HEK293 (cell line): ENCODE measurements around the gene RGS6.

Experiments
- CTCF ChIP-seq: fragments of 450-650 bp; formaldehyde crosslinking; IDR thresholded peaks from 2 replicates; pipeline ENCODE4 v1.5.1; 2016; ENCODE audit warnings: missing biosample characterization, missing genetic modification characterization
- KLF8 ChIP-seq: fragments of 450-650 bp; formaldehyde crosslinking; IDR thresholded peaks from 2 replicates; pipeline ENCODE4 v1.5.1; 2016; ENCODE audit warnings: missing biosample characterization, missing genetic modification characterization
- MZF1 ChIP-seq: fragments of 450-650 bp; formaldehyde crosslinking; IDR thresholded peaks from 2 replicates; pipeline ENCODE4 v1.5.1; 2017; ENCODE audit warnings: missing biosample characterization, missing genetic modification characterization, borderline replicate concordance
- PBX3 ChIP-seq: sonication (generic); formaldehyde crosslinking; IDR thresholded peaks from 2 replicates; pipeline ENCODE4 v1.8.1; 2022; ENCODE audit warnings: mild to moderate bottlenecking, moderate library complexity, missing genetic modification reagents
- PRDM2 ChIP-seq: fragments of 450-650 bp; formaldehyde crosslinking; IDR thresholded peaks from 2 replicates; pipeline ENCODE4 v1.5.1; 2016; ENCODE audit warnings: missing biosample characterization, missing genetic modification characterization, borderline replicate concordance
- SETDB1 ChIP-seq: IDR thresholded peaks from one replicate; pipeline ENCODE4 v1.6.1; 2017; ENCODE audit warnings: mild to moderate bottlenecking, low read length, moderate library complexity, mixed read lengths; ENCODE audit not compliant: insufficient read length
- ZNF302 ChIP-seq: fragments of 450-650 bp; formaldehyde crosslinking; IDR thresholded peaks from 2 replicates; pipeline ENCODE4 v1.5.1; 2016; ENCODE audit warnings: missing biosample characterization, missing genetic modification characterization, low read depth

GRCh38 chr14:72540836-72541235, 608.6 kb downstream of the RGS6 start:
- TF ChIP-seq PBX3 (CRISPR knock-in tag) (no peak), KLF8 (no peak), SETDB1 (no peak), PRDM2 (tag by site-specific recombination) (no peak), CTCF (tag by site-specific recombination) (no peak), ZNF302 (tag by site-specific recombination) (no peak), MZF1 (tag by site-specific recombination) (no peak)
